Kidney tubule cell (primary cell): ENCODE results near the gene TSGA10.
A peak's percentile ranks its signal among the peaks of the same experiment; 100 is the strongest.
"Not testable (repeated sequence)": the region's sequence is repeated elsewhere in the genome, so short reads cannot be mapped to it uniquely, and the experiment has no call there.

Experiments
- DNase-seq: peaks from one replicate; pipeline ENCODE4 v3.0.0-alpha.2; 2018; ENCODE audit warnings: low spot score

Gene TSGA10

GRCh38 chr2:99152199-99152895 is 2.4 kb downstream of the TSGA10 start:
- DNase-seq, result no peak

- no peak for DNase-seq
Measured at GRCh38 chr2:99150706-99151105, 4.0 kb downstream of the TSGA10 start.

GRCh38 chr2:99141110-99142108 is 13.3 kb downstream of the TSGA10 start, which contains the start of gene C2orf15:
Gene C2orf15 (plus strand): TSS chr2:99141707. CDS start chr2:99150559, 8,852 bp downstream.
- DNase-seq, result peak; percentile 96

- DNase-seq, result no peak
Measured at GRCh38 chr2:99140860-99141109, 14.0 kb downstream of the TSGA10 start.

GRCh38 chr2:99140056-99140859 is 14.5 kb downstream of the TSGA10 start:
- peak; percentile 74 for DNase-seq

- peak; percentile 80 for DNase-seq
Measured at GRCh38 chr2:99139003-99139402, 15.7 kb downstream of the TSGA10 start.

- not testable (repeated sequence) for DNase-seq
Measured at GRCh38 chr2:99135044-99135556, 19.6 kb downstream of the TSGA10 start.

GRCh38 chr2:99127981-99128380 is 26.8 kb downstream of the TSGA10 start:
- no peak for DNase-seq

GRCh38 chr2:99112617-99113016 is 42.1 kb downstream of the TSGA10 start:
- DNase-seq, result no peak

- DNase-seq, result no peak
Measured at GRCh38 chr2:99111945-99112344, 42.8 kb downstream of the TSGA10 start.

- no peak for DNase-seq
Measured at GRCh38 chr2:99111236-99111635, 43.5 kb downstream of the TSGA10 start.

- peak; percentile 4 for DNase-seq
Measured at GRCh38 chr2:99106913-99107312, 47.8 kb downstream of the TSGA10 start.

GRCh38 chr2:99104006-99104405 is 50.7 kb downstream of the TSGA10 start:
- DNase-seq, result no peak

- no peak for DNase-seq
Measured at GRCh38 chr2:99101697-99102096, 53.0 kb downstream of the TSGA10 start.

GRCh38 chr2:99096728-99097127 is 58.0 kb downstream of the TSGA10 start:
- DNase-seq, result no peak

- no peak for DNase-seq
Measured at GRCh38 chr2:99088017-99088416, 66.7 kb downstream of the TSGA10 start.

GRCh38 chr2:99086385-99086784 is 68.4 kb downstream of the TSGA10 start:
- DNase-seq, result no peak

GRCh38 chr2:99085421-99085820 is 69.3 kb downstream of the TSGA10 start:
- peak; percentile 22 for DNase-seq

GRCh38 chr2:99084256-99084655 is 70.5 kb downstream of the TSGA10 start:
- no peak for DNase-seq

GRCh38 chr2:99081891-99082290 is 72.9 kb downstream of the TSGA10 start:
- DNase-seq, result no peak

- DNase-seq, result peak; percentile 60
Measured at GRCh38 chr2:99079226-99079625, 75.5 kb downstream of the TSGA10 start.

GRCh38 chr2:99072551-99072950 is 82.2 kb downstream of the TSGA10 start:
- no peak for DNase-seq
